Cardiac fibroblast (primary cell): Measurements from ENCODE around the gene PPM1H.

ENCODE experiments used
- DNase-seq, 2 donors: peaks; one replicate each; pipeline versions ENCODE4 v3.0.0 to v3.0.0-alpha.2; 2010; ENCODE audit warnings: low read depth in 2 of 2
- H3K4me3 ChIP-seq, 2 donors: replicated peaks in 1 of 2; 1 replicate in 1 of 2; 2 replicates in 1 of 2; pipeline ENCODE4 v1.5.1; 2011; ENCODE audit warnings: low read depth in 2 of 2, low read length in 2 of 2, mild to moderate bottlenecking in 2 of 2, moderate library complexity in 1 of 2
- TF ChIP-seq, protein P1 (sequence below): IDR thresholded peaks from one replicate; pipeline ENCODE4 v1.5.1; 2011; ENCODE audit warnings: low read depth, mild to moderate bottlenecking, low read length, inconsistent platforms

The PPM1H gene

DNA sequence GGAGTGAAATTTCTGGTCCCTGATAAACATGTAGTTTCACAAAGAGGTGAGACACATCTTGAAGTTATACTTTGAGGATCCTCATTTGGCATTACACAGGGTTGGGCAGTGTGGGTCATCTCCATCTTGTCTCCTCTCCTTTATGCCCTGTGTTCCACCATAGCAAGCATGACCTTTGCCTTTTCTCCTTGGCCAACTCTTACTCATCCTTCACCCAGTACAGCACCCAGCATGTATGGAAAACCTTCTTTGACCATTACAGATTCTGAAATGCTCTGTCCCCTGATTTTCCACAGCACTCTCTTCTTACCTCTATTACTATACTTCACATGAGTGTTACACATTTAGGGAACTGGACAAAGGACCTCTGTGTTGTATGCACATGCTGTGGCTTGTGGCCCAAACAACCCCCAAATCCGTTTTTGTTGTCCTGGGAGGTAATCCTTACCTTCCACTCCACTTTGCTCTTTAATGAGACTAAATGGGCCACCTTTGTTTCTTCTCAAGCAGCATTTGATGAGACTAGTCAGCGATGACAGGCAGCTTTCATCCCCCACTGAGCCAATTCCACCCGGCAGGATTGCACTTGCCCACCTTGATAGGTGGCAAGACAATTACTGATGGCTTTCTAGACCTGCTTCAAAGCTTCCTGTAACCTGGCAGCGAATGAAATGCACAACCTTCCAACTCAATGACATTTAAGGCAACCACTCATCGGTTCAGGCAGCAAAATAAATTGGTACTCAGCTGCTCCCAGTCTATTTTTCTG lies 304.8 kb downstream of the PPM1H start:
- no peak overlapping the region for H3K4me3 ChIP-seq
- TF ChIP-seq, protein P1, sequence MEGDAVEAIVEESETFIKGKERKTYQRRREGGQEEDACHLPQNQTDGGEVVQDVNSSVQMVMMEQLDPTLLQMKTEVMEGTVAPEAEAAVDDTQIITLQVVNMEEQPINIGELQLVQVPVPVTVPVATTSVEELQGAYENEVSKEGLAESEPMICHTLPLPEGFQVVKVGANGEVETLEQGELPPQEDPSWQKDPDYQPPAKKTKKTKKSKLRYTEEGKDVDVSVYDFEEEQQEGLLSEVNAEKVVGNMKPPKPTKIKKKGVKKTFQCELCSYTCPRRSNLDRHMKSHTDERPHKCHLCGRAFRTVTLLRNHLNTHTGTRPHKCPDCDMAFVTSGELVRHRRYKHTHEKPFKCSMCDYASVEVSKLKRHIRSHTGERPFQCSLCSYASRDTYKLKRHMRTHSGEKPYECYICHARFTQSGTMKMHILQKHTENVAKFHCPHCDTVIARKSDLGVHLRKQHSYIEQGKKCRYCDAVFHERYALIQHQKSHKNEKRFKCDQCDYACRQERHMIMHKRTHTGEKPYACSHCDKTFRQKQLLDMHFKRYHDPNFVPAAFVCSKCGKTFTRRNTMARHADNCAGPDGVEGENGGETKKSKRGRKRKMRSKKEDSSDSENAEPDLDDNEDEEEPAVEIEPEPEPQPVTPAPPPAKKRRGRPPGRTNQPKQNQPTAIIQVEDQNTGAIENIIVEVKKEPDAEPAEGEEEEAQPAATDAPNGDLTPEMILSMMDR = no peak
- DNase-seq = no peak

DNA sequence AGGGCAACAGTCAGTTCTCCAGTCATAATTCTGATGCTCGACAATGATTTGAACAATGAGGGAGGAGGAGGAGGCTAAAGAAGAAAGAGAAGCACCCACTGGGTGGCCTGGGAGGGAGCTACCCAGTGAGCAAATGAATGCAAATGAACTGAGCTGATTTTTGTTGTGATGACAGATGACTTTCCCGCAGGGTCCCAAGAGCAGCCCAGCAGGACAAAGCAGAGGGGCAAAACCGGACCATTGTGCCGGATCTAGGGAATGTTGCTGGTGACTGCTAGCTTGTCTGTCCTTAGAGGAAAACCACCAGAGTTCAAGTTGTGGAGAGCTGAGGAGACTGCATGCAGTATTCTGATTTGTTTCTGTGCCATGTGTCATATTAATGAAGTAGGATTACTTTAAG lies 305.5 kb downstream of the PPM1H start:
- no peak for DNase-seq
- TF ChIP-seq, protein P1 = no peak
- H3K4me3 ChIP-seq = no peak overlapping the region

DNA sequence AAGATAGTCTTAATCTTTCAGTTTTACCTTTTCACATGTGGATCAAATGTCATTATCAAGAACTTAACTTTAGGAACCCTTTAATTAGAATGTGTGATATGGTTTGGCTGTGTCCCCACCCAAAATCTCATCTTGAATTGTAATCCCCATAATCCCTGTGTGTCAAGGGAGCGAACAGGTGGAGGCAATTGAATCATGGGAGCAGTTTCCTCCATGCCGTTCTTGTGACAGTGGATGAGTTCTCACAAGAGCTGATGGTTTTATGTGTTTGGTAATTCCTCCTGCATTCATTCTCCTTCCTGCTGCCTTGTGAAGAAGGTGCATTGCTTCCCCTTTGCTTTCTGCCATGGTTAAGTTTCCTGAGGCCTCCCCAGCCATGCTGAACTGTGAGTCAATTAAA lies 307.8 kb downstream of the PPM1H start:
- TF ChIP-seq, protein P1 = no peak
- no peak for DNase-seq

DNA sequence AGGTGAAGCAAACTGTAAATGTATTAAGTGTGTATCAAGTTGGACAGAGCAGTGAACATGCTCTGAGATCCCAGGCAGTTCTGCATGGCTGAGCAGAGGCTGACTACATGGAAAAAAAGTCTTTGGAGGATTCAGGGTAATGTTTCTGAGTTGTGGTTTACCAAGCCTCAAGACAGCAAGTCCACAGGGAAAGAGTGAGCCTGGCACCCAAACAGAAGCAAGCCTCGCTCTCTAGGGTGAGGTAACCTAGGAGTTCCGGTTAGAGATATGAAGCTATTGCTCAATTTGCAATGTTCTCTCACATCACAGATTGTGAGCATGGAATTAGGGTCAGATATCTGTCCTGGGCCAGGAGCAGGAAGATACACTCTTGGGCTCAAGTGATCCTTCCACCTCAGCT lies 309.7 kb downstream of the PPM1H start:
- TF ChIP-seq, protein P1 = no peak
- DNase-seq = peak; percentile 77 to 83
- H3K4me3 ChIP-seq = no peak overlapping the region

More for the DNA sequence above, 307.8 kb downstream of the PPM1H start:
- H3K4me3 ChIP-seq = no peak overlapping the region

DNA sequence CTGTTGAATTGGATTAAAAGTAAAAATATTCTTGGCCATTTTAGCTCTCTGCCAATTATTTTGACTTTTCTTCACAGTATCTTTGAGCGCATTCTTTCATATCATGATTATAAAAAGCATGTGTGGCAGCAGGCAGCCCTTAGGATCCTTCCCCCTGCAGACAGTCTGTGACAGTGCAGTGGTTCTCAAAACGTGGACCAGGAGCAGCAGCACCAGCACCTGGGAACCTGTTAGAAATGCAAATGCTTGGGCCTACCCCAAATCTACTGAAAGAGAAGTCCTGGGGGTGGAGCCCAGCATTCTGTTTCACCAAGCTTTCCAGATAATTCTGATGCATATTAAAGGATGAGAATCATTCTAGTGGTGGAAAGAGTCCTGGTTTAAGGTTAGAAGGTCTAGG lies 312.8 kb downstream of the PPM1H start:
- DNase-seq = no peak
- TF ChIP-seq, protein P1 = no peak
- no peak overlapping the region for H3K4me3 ChIP-seq

DNA sequence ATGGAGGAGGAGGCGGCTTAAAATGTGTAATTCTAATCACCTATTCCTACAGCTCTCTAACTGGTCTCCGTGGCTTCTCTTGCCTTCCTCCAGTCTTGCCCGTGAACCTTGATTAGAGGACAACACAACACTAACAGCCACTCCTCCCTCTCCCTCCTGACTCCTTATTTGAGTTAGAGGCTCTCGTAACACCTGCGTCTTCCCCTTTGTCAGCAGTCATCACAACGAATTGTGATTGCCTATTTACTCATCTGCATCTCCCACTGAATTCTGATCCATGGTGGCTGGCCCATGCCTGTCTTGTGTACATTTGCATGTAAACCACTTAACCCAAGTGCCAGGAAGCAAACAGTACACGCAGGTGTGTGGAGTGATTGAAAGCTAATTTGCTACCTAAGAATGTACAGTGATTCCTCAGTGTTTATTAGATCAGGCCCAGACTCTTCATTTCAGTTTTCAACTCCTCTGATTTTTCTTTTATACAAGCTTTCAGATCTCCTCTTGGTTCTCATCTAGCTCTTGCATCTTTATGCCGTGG lies 313.8 kb downstream of the PPM1H start:
- DNase-seq = no peak
- TF ChIP-seq, protein P1 = no peak
- no peak overlapping the region for H3K4me3 ChIP-seq
